Measurements from ENCODE around the gene CEP57L1. TPM values are rescaled to one million over a fixed set of nuclear protein-coding genes. Genes with fewer than 3 reads are reported as not detected.

The CEP57L1 gene
- total RNA-seq (ENCODE audit: insufficient read depth, low replicate concordance), result 59.7 TPM

- peak; percentile 99 for DNase-seq (ENCODE audit: low spot score)
These were observed at the start of gene CEP57L1 for GRCh38 chr6:109095036-109095834. CEP57L1 (plus strand) TSS chr6:109095507; CDS start chr6:109145222, 49,715 bp downstream.

DNA sequence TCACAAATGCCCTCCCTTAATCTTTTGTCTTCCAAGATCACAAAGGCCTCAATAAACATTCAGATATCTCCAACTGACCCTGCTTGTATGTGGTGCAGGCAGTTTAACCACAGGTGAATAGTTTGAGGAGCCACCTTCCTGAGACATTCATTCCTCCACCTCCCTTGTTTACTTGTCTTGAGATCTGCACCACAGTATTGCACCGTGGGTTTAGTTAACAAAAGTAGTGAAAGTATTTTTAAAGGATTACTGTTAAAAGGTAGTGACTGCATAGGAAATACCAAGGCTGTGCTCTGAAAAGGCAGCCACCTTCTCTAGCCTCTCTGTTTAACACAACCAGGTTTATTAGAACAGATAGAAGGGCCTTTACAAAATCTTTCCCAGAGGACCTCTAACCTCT, 47.1 kb upstream of the CEP57L1 start:
- no peak for DNase-seq (ENCODE audit: low spot score)

GRCh38 chr6:109048670-109049415, 46.5 kb upstream of the CEP57L1 start:
- no peak for DNase-seq (ENCODE audit: low spot score)

DNA sequence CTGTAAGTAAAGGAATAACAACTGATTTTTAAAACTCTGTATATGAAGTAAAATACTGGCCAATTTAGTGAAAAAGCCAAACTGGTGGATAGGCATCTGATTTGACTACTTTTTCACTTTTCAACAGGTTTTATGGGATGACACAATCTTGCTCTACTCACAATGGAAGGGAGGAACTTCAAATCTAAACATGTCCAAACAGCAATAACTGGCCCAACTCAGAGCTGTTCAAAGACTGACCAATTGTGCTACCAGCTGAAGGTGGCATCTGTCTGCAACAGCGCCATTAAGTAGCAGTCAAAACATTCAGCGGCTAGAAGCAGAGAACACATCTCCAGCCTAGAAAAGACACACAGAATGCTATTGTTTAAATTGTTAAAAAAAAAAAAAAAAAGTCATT, 45.3 kb upstream of the CEP57L1 start:
- no peak for DNase-seq (ENCODE audit: low spot score)

GRCh38 chr6:109050447-109051102, 44.7 kb upstream of the CEP57L1 start:
- no peak for DNase-seq (ENCODE audit: low spot score)

DNA sequence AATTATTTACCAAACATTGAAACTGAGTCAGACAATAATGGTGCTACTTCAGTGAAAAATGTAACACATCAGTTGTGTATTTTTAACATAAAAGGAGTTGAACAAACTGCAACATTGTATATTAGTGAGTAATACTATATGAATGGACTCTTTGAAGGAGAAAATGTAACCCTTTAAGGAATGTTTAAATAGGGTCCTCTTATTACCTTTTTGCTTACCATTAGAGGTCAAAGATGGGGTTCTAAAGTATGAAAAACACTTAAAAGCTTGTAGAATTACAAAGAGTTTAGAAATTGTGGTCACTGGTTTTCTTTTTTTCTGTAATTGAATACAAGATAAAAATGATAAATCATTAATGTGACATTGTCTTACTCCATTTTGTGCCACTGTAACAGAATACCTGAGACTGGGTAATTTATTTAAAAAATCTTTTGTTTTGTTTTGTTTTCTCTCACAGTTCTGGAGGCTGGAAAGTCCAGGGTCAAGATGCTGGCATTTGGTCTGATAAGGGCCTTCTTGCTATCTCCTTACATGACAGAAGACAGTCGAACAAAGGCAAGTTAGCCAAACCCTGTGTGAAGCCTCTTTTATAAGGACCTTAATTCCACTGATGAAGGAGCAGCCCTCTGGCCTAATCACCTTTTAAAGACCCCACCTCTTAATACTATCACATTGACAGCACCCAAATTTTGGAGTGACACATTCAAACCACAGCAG, 43.8 kb upstream of the CEP57L1 start:
- DNase-seq (ENCODE audit: low spot score), result no peak

GRCh38 chr6:109052018-109052651, 43.2 kb upstream of the CEP57L1 start:
- no peak for DNase-seq (ENCODE audit: low spot score)

DNA sequence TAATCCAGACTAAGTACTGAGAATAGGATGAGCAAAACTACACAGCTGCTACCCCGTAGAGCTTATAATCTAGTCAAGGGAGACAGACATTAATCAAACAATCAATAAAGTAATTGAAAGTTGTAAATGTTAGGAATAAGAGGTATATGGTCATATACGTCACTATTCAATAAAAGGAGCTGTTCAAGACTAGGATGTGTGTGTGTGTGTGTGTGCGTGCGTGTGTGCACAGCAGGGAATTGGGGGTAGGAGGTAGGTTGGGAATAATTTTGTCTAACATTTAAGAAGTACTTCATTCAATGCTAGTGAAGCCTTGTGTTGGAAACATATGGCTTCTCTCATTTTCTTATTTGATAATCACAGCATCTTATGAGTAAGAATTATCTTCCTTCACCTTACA, 42.5 kb upstream of the CEP57L1 start:
- no peak for DNase-seq (ENCODE audit: low spot score)

DNA sequence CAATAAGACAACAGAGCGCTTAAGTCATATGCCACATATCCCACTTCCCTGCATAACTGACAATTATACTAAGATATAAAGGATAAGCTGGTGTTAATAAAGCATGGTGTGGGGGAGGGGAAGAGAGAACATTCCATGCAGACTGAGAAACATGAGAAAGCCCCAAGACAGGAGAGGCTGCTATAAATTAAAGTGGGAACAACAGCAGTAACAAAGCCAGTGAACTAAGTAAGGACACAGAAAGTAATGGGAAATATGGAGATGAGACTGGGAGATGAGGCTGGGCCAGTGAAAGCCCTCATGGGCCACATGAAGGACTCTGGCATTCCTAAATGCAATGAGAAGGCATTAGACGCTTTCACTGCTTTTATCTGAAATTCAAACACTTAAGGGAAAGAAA, 42.0 kb upstream of the CEP57L1 start:
- DNase-seq (ENCODE audit: low spot score), result no peak

GRCh38 chr6:109055771-109056235, 39.5 kb upstream of the CEP57L1 start:
- no peak for DNase-seq (ENCODE audit: low spot score)

- DNase-seq (ENCODE audit: low spot score), result no peak
These were observed 38.6 kb upstream of the CEP57L1 start for GRCh38 chr6:109056661-109057060.

DNA sequence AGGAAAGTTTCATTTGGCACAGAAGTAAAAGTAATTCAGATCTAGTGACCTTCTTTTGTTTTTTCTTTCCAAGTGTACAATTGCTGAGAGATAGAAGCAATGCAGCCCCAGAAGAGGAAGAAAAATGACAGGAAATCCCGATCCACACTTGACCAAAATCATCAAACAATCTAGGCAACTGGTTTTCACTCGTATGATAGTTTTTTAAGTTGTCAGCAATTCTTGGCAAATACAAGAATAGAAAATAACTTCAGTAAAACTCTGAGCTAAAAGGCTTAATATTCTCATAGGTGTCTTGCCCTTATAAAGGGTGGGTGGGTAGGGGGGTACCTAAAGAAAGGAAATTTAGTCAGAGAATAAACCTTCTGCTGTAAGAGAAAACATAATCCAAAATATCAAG, 36.7 kb upstream of the CEP57L1 start:
- no peak for DNase-seq (ENCODE audit: low spot score)

DNA sequence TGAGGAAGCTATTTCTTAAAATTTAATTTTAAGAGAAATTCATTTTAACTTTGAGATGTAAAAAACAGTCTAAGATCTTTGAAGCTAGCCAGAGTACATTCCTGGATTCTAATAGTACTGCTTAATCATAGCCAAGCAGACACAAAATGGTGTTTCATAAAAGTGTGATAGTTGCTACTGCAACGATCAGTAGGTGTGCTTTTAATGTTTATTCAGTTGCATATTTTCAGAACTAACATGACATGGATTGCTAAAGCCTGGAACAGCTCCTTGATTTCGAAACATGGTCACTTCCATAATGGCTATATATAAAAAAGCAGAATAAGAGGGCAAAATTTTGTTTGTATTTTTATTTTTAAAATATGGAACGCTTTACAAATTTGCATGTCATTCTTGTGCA, 36.2 kb upstream of the CEP57L1 start:
- no peak for DNase-seq (ENCODE audit: low spot score)

DNA sequence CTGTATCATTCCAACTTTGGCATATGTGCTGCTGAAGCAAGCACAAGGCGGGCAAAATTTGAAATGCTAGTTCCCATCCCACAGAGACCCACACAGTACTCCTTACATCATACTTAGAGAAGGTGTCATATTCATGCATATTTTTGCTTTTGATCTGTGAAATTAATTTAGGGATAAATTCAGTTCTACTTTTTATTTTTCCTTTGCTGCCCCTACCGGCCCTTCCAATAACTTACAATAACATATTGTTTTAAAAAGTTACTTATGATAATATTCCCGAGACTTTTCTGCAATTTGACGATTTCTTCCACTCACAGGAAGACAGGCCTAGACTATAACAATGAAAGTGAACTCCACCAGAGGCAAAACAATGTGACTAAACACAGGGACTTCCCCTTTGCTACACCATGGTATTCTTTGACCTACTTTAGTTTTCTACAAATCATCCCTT, 35.7 kb upstream of the CEP57L1 start:
- peak; percentile 37 for DNase-seq (ENCODE audit: low spot score)

- DNase-seq (ENCODE audit: low spot score), result no peak
These were observed 34.7 kb upstream of the CEP57L1 start for GRCh38 chr6:109060571-109060970.

DNA sequence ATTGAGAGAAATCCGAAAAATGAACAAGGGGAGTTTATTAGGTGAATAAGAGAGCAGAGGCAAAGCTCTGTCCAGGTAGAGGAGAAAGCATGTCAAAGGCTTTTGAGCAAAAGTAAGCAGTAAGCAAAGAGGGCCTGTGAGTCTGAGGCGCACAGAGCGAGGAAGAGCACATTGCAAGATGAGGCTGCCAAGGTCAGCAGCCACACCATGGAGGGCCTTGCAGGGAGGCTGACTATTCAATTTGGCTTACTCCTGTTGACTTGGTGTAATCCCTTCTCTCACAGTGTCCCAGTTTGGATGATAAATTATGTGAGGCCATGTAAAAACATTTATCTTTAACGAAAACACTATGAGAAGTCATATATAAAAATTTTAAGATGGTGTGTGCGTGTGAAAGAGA, 33.1 kb upstream of the CEP57L1 start:
- no peak for DNase-seq (ENCODE audit: low spot score)

- DNase-seq (ENCODE audit: low spot score), result no peak
These were observed 32.4 kb upstream of the CEP57L1 start for GRCh38 chr6:109062767-109063352.

- no peak for DNase-seq (ENCODE audit: low spot score)
These were observed 25.6 kb upstream of the CEP57L1 start for GRCh38 chr6:109069746-109070145.

- DNase-seq (ENCODE audit: low spot score), result no peak
These were observed 24.0 kb upstream of the CEP57L1 start for GRCh38 chr6:109071125-109071917.

Measured in umbilical cord (tissue), 2 donors.